ENCODE data around the gene LSM2.

DNA sequence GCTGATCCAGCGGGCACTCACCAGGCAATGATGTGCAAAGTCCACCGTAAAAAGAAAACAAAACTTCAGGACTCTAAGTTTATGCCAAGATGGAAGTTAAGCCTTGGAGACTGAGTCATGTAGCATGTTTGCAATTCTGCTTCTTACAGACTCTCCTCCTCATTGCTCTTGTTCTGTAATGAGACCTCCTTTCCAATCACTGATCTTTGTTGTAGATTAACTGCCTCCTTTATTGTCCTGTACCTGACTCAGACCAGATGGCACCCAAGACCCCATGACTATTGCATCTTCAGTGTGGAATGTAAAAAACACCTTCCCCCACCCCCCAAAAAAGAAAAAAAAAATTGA lies 44.7 kb upstream of the LSM2 start:
- TF ChIP-seq, protein P1, sequence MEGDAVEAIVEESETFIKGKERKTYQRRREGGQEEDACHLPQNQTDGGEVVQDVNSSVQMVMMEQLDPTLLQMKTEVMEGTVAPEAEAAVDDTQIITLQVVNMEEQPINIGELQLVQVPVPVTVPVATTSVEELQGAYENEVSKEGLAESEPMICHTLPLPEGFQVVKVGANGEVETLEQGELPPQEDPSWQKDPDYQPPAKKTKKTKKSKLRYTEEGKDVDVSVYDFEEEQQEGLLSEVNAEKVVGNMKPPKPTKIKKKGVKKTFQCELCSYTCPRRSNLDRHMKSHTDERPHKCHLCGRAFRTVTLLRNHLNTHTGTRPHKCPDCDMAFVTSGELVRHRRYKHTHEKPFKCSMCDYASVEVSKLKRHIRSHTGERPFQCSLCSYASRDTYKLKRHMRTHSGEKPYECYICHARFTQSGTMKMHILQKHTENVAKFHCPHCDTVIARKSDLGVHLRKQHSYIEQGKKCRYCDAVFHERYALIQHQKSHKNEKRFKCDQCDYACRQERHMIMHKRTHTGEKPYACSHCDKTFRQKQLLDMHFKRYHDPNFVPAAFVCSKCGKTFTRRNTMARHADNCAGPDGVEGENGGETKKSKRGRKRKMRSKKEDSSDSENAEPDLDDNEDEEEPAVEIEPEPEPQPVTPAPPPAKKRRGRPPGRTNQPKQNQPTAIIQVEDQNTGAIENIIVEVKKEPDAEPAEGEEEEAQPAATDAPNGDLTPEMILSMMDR (IDR thresholded peaks at IDR 0.05): no peak
- no peak for TF ChIP-seq EZH2 (IDR thresholded peaks at IDR 0.05; ENCODE audit: borderline replicate concordance, insufficient read depth, low read depth, low read length, poor library complexity, severe bottlenecking)
